ENCODE measurements around the gene STK25.

- no peak for TF ChIP-seq MAFK (IDR thresholded peaks at IDR 0.05; ENCODE audit: low read depth, low read length)
- TF ChIP-seq CTCF (IDR thresholded peaks at IDR 0.05; ENCODE audit: control extremely low read depth in 1 of 3, insufficient read depth in 1 of 3, low read depth in 1 of 3, low read length in 3 of 3) = no peak
- TF ChIP-seq EP300 (IDR thresholded peaks at IDR 0.05; ENCODE audit: borderline replicate concordance in 1 of 2, low read depth in 2 of 2, low read length in 2 of 2) = no peak
- TF ChIP-seq EZH2 (IDR thresholded peaks at IDR 0.05; ENCODE audit: low read depth, low read length, severe bottlenecking) = no peak
- no peak for TF ChIP-seq FOSL1 (IDR thresholded peaks at IDR 0.05; ENCODE audit: insufficient read depth, low read depth, low read length)
- no peak for TF ChIP-seq POLR2A (IDR thresholded peaks at IDR 0.05; ENCODE audit: control extremely low read depth in 1 of 2, low read depth in 2 of 2, low read length in 2 of 2)
- TF ChIP-seq KDM1A (IDR thresholded peaks at IDR 0.05; ENCODE audit: borderline replicate concordance, low read length) = no peak
- no peak for TF ChIP-seq CTBP2 (IDR thresholded peaks at IDR 0.05; ENCODE audit: borderline replicate concordance, insufficient read depth, insufficient read length, low read length)
- no peak for TF ChIP-seq POLR2AphosphoS5 (IDR thresholded peaks at IDR 0.05; ENCODE audit: low read depth, low read length)
These were observed 42.2 kb downstream of the STK25 start for GRCh38 chr2:241466230-241466629.
